ENCODE measurements around the gene NFIB.

DNA sequence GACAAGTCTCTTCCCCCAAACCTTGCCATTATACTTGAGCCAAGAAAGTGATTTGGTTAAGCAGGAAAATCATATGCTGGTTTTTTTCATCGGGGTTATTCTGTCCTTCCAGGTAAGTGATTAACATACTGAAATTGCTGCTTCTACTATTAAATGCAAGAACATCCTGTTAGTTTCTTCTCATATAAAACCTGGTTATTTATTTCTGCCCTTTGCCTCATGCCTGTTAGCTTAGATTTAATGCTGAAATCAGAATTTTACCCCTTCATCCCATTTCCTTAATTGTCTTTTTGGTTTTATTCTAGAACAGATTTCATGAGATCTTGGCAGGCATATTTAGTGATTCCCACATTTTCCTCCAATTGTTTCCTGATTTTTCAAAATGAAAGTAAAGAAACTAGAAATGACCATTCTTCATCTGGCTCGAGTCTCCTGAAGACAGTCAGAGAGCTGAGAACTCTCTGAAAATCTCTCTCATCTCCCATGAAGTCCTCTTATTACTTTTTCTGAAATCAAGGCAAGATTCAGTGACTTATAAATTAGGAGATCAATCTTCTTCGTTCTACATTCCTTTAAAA lies 132.9 kb downstream of the NFIB start:
- TF ChIP-seq EGR1 (IDR thresholded peaks at IDR 0.05; ENCODE audit: borderline replicate concordance, low read depth, low read length): no peak
- no peak for TF ChIP-seq EP300 (IDR thresholded peaks at IDR 0.05; ENCODE audit: borderline replicate concordance in 1 of 2, low read depth in 2 of 2, low read length in 2 of 2)
- no peak for TF ChIP-seq SUZ12 (IDR thresholded peaks at IDR 0.05; ENCODE audit: low read length)
- no peak for TF ChIP-seq TEAD4 (IDR thresholded peaks at IDR 0.05; ENCODE audit: low read depth, low read length)
- TF ChIP-seq, protein P1, sequence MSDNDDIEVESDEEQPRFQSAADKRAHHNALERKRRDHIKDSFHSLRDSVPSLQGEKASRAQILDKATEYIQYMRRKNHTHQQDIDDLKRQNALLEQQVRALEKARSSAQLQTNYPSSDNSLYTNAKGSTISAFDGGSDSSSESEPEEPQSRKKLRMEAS (IDR thresholded peaks at IDR 0.05): no peak
- no peak for TF ChIP-seq NANOG (IDR thresholded peaks at IDR 0.05; ENCODE audit: insufficient read depth, low read depth, low read length, poor library complexity, severe bottlenecking)
- TF ChIP-seq, protein P2, sequence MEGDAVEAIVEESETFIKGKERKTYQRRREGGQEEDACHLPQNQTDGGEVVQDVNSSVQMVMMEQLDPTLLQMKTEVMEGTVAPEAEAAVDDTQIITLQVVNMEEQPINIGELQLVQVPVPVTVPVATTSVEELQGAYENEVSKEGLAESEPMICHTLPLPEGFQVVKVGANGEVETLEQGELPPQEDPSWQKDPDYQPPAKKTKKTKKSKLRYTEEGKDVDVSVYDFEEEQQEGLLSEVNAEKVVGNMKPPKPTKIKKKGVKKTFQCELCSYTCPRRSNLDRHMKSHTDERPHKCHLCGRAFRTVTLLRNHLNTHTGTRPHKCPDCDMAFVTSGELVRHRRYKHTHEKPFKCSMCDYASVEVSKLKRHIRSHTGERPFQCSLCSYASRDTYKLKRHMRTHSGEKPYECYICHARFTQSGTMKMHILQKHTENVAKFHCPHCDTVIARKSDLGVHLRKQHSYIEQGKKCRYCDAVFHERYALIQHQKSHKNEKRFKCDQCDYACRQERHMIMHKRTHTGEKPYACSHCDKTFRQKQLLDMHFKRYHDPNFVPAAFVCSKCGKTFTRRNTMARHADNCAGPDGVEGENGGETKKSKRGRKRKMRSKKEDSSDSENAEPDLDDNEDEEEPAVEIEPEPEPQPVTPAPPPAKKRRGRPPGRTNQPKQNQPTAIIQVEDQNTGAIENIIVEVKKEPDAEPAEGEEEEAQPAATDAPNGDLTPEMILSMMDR (IDR thresholded peaks at IDR 0.05; ENCODE audit: control extremely low read depth in 1 of 3, insufficient read depth in 1 of 3, low read depth in 1 of 3, low read length in 3 of 3): no peak
- TF ChIP-seq POLR2AphosphoS5 (IDR thresholded peaks at IDR 0.05; ENCODE audit: low read depth, low read length): no peak
